SKM-1 treated with dmso at 0.1 percent for 144 hours (cell line): ENCODE measurements around the gene LGALS3BP.
"Not testable (repeated sequence)": the region's sequence is repeated elsewhere in the genome, so short reads cannot be mapped to it uniquely, and the experiment has no call there.

Source experiments
- DNase-seq: peaks from one replicate; lab custom pipeline; 2025; ENCODE audit not compliant: unreplicated experiment; lab: John Stamatoyannopoulos, UW

LGALS3BP gene

GRCh38 chr17:78945455-78945854 is 34.3 kb downstream of the LGALS3BP start:
- not testable (repeated sequence) for DNase-seq

GRCh38 chr17:78944956-78945355 is 34.8 kb downstream of the LGALS3BP start:
- DNase-seq, result no peak

GRCh38 chr17:78944026-78944425 is 35.7 kb downstream of the LGALS3BP start:
- no peak for DNase-seq

GRCh38 chr17:78940708-78941107 is 39.0 kb downstream of the LGALS3BP start:
- DNase-seq, result no peak

- DNase-seq, result no peak
Observed at GRCh38 chr17:78940258-78940657, 39.5 kb downstream of the LGALS3BP start.

GRCh38 chr17:78939615-78940014 is 40.1 kb downstream of the LGALS3BP start:
- no peak for DNase-seq

- DNase-seq, result no peak
Observed at GRCh38 chr17:78937561-78937960, 42.2 kb downstream of the LGALS3BP start.

GRCh38 chr17:78935419-78936323 is 44.1 kb downstream of the LGALS3BP start:
- DNase-seq, result no peak

- no peak for DNase-seq
Observed at GRCh38 chr17:78934681-78935418, 44.9 kb downstream of the LGALS3BP start.

- no peak for DNase-seq
Observed at GRCh38 chr17:78933959-78934568, 45.7 kb downstream of the LGALS3BP start.

- DNase-seq, result peak; percentile 22
Observed at GRCh38 chr17:78933025-78933958, 46.4 kb downstream of the LGALS3BP start.

GRCh38 chr17:78929908-78930775 is 49.6 kb downstream of the LGALS3BP start:
- DNase-seq, result no peak

GRCh38 chr17:78925662-78926555 is 53.8 kb downstream of the LGALS3BP start:
- DNase-seq, result peak; percentile 54

GRCh38 chr17:78925234-78925633 is 54.5 kb downstream of the LGALS3BP start, which contains the start of gene TIMP2:
Gene TIMP2, minus strand, starts transcription at chr17:78925387. Its CDS starts 299 bp downstream, at chr17:78925088.
- peak; percentile 77 for DNase-seq

GRCh38 chr17:78924481-78925151 is 55.1 kb downstream of the LGALS3BP start:
- no peak for DNase-seq

- DNase-seq, result peak; percentile 32
Observed at GRCh38 chr17:78923660-78924453, 55.9 kb downstream of the LGALS3BP start.
